GM19452 (cell line): ENCODE results near the gene WLS.
"Not testable (repeated sequence)": the region's sequence is repeated elsewhere in the genome, so short reads cannot be mapped to it uniquely, and the experiment has no call there.

ENCODE experiments used
- ATAC-seq: cut with Tn5 transposase; IDR thresholded peaks from one replicate; pipeline ENCODE4 v1.9.1; 2021; ENCODE audit not compliant: unreplicated experiment

The WLS gene

DNA sequence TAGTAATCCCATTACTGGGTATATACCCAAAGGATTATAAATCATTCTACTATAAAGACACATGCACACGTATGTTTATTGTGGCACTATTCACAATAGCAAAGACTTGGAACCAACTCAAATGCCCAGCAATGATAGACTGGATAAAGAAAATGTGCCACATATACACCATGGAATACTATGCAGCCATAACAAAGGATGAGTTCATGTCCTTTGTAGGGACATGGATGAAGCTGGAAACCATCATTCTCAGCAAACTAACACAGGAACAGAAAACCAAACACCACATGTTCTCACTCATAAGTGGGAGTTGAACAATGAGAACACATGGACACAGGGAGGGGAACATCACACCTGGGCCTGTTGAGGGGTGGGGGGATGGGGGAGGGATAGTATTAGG is 60.5 kb downstream of the WLS start:
- ATAC-seq = not testable (repeated sequence)

DNA sequence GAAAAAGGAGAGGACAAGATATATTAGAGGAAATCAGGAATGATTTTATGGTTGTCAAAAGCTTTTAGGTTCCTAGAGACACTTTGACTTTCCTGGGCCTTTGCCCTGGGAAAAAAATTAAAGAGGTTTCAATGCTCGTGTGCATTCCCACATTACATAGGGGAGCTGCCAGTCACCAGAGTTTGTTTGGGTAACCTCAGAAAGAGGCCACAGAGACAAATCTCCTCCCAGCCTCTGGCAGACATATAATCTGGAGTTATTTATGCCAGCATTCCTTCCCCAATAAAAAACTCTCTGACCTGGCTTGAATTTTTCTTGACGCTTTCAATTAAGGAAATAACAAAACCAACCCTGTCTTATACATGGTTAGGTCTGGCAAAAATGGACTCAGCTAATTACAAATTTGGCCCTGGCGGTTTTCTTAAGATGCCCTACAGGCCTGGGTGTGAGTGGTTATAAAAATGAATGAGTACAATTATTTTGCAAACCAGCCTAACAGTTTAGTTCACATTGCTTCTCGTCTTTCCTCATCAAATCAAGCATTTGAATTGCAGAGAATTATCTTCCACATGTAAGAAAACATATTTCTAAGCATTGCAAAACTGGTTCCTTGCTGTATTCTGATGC is 63.7 kb downstream of the WLS start:
- no peak for ATAC-seq

DNA sequence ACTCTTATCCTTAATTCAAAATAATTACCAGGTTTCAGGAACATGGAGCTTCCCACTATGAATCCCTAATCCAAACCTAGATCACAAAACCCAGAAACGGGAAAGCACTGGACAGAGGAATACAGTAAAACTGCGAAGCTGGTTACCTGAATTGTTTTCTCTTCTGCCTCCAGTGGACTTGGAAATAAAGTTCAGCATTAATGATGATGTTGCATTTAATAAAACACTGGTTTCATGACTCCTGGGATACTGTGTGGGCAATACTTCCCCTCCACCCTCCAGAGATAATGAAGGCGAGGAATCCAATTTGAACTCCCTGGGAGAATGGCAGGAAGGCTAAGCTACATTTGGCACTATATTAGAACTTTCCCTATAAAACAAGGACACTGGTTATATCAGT is 65.1 kb downstream of the WLS start:
- ATAC-seq = no peak

DNA sequence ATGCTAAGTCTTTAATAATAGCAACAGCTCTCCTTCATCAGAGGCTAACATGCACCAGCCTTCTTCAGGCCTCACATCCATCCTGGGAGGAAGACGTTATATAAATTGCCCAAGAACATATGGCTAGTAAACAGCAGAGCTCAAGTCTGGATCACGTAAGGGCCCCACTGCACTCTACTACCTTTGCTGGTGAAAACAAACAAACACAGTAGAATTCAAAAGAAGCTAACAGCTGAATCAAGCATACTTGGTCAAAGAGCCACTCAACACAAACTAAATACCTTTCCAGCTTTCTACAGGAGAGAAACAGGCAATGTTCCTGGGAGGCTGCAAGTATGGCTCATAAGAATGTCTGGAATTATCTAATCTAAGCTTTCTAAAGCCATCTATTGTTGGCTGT is 66.0 kb downstream of the WLS start:
- ATAC-seq = no peak

DNA sequence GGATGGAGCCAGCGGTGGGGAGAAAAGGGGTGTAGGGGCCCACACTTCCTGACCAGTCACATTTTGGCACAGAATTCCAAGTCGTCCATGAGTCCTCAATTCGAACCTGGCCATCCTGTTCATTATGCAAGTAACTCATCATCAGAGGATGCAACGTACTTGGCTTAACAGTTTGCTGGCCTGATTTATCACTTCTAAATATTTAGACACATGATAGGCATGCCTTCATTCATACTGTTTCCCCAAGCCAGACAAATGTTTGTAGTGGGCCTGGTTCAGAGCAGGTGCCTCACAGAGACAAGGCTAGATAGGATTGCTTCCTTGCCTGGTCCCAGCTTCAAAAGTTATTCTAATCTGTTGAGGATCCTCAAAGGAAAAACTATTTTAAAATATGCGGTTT is 66.7 kb downstream of the WLS start:
- no peak for ATAC-seq

DNA sequence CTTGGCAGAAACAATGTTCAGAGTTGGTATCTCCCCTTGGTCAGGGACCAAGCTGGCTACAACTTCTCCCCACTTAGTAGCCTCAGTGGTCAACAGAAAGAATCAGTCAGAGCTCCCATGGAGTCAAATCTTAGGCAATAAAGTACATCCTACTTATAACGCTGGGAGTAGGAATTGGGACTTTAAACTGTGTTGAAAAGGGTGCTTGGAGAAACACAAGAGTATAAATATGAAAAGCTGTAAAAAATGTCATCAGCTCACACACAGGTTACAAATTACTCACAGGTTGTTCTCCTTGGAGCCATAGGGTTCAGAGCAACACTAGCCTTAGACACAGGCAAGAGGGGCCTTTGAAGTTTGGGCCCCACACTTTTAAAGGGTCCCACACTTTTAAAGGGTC is 67.4 kb downstream of the WLS start:
- ATAC-seq = no peak

DNA sequence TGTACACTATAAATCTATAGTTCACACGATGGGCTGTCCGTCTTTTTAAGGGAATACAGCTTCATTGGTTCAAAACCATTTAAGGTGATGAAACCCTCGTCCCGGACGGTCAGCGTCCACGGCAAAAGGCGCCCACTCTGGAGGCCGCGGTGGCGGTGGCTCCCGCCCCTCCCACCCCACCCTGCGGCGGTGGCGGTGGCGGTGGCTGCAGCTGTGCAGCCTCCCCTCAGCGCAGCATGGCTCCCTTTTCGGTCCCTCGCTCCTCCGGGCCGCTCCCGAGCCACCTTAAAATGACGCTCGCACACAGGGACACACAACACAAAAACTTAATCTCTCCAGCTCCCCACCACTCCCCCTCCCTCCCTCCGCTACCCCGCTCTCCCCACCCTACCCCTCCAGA is 69.1 kb downstream of the WLS start:
- no peak for ATAC-seq

DNA sequence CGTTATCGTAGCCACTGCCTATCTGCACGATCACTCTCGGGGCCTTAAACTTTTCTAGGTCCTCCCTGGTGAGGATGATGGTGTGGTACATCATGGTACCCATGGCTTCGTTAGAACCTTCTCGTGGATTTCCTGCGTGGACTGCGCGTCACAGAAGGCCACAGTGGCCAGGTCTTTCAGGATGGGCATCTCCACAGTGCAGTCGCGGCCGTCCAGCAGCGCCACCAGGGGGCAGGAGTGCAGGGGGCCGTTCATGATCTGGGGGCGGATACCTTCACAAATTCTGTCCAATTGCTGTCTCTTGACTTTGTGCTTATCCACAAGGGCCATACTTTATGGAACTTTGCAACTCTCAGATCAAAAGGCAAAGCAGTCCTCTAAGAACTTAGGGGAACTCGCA is 69.6 kb downstream of the WLS start:
- no peak for ATAC-seq

DNA sequence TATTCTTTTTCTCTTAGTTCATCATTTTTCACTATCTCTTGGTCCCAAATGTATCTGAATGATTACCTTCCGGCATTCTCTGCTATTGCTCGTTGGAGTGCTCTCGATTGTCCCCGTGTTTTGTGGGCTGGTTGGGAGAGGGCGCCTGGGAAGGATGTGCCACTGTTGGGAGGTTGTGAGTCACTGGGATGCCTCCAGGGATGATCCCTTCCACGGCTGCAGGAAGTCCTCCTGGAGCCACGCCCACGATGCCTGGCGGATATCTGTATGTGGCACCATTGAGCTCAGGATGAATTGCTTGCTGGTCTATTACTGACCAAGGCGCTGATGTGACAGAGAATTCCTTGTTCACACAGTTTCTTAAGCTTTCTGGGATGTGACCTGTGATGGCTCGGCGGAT is 70.7 kb downstream of the WLS start:
- not testable (repeated sequence) for ATAC-seq

DNA sequence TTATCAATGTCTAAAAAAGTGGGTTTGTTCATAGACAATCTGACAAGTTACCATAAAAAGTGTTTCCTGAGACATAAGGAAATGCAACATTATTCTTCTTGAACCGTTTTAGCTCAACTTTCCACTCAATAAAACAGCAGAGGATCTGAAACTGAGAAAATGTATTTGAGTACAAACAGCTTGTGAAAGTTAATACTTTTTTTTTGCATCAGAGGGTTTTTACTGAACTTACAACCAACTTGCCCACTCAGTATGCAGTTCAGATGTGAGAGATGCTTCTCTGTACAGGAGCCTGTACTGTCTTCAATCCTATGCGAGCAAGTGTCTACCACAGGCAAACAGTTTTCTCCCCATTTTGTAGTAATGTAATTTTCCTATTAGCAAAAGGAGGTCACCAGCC is 71.4 kb downstream of the WLS start:
- ATAC-seq = peak; percentile 86

DNA sequence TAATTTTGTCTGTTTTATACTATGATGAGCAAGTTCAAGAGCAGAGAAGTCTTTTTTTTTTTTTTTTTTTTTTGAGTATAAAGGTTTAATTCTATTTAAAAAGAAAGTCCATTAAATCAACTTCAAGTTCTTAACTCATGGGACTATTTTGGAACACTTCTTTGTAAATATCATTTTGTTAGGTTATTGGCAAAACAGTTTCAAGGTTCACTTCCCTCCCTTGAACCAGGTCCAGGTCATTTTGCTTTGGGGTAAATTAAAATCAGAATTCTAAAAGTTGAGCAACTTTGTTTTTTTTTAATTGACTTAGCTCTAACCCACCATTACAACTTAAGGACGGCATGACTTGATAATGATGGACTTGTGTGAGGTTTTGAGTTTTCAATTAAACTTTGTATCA is 72.3 kb downstream of the WLS start:
- no peak for ATAC-seq

DNA sequence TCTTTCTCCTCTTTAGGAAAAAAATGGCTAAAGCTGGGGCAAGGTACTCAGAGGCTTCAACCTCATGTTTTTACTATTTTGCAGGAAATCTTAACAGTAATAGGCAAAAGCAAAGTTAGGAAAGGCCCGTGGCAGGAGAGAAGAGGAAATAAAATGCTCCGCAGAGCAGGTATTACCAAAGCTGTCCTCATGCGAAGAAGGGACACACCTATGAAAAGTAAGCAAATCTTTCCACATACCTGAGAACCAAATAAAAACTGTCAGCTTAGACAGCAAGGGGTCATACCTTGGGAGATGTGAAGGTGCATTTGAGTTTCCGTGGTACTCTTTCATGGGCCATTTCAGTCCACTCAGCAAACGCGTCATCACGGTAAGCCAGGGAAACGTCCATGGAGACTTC is 73.5 kb downstream of the WLS start:
- no peak for ATAC-seq

DNA sequence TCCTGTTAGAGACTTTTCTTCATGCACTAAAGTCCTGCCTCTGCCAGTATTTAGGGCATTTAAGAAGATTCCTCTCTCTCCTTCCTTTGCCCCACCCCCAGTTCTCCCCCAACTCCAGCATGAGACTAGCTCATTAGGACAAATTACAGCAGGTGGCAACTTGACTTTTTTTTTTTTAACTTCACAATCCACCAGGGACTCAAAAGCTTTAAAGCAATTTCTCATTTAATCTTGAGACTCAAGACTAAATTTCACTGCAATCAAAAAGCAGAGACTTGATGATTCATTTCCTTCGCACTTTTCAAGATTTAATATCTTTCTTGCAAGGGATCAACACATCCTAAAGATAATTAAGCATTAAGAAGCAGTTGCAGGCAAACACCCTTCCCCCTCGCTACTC is 74.9 kb downstream of the WLS start:
- ATAC-seq = no peak

DNA sequence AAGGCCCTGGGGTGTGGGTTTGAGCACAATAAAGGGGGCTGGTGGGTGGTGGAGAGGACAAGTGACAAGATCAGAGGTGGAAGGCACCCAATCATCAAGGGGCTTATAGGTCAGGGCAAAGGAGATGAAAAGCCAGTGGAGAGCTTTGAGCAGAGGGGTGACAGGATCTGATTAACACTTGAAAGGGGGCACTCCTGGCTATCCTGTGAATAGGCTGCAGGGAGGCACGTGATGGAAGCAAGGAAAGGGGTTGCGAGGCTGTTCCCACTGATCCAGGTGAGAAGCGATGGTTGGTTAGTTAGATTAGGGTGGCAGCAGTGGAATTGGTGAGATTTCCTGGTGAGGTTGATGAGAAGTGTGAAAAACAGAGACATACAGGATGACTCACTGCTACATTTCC is 80.6 kb downstream of the WLS start:
- no peak for ATAC-seq

DNA sequence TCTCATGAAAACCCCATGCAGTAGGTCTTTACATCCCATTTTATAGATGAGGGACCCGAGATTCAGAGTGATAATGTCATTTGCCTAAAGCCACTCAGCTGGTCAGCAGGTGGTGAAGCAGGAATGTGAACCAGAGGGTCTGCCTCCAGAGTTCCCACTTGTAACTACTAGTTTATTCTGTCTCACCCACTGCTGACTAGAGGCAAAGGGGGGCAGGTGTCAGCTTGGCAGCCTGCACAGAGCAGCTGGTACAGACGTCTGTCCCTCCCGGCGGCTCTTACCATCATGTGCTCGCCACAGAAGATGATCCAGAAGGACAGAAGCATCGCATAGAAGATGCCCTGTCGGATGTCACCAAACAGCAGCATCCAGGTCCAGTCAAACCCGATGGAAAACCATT is 82.4 kb downstream of the WLS start:
- no peak for ATAC-seq

DNA sequence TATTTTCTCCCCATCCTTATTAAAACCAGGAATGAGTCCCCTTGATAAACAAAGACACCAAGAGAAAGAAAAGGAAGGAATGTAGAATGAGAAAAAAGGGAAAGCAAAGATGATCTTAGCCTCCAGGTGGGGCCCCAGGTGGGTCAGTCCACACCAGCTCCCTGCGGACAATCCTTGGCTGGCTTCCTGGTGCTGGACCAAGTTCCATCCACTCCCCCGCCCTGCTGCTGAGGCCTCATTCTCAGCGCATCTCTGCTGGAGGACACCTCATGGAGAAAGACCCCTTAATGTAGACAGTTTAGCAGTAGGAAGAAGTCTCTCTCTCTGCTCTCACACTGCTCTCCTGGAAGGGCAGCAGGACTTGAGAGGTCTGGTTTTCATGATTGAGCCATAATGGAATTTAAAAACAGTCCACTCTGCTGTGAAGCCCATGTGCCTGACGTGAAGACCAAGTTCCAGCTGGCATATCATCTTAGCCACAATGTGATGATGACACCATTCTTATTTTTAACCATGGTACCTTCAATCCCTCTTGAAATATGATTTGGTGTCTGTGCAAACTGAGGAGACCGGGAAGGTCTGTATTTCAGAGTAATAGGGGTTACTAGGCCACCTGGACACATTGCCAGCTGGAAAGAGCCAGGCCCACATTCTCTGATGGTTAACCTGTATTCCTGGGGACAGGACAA is 83.1 kb downstream of the WLS start:
- ATAC-seq = no peak

DNA sequence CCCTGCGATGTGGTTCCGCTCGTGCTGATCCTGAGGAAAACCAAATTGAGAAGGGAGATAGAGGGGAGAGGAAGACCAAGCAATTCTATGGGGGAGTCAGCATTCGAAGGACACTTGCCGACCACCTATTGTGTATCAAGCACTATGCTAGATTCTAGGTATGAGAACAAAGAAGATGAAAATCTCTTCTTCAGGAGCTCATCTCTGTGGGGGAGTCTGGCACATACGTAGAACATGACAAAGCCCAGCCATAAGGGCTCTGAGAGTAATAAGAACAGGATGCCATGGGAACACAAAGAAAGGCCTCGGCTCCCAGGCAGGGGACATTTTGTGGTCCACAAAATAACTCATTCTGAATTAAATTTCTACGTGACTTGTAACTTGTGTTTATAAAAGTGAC is 83.7 kb downstream of the WLS start:
- ATAC-seq = no peak

DNA sequence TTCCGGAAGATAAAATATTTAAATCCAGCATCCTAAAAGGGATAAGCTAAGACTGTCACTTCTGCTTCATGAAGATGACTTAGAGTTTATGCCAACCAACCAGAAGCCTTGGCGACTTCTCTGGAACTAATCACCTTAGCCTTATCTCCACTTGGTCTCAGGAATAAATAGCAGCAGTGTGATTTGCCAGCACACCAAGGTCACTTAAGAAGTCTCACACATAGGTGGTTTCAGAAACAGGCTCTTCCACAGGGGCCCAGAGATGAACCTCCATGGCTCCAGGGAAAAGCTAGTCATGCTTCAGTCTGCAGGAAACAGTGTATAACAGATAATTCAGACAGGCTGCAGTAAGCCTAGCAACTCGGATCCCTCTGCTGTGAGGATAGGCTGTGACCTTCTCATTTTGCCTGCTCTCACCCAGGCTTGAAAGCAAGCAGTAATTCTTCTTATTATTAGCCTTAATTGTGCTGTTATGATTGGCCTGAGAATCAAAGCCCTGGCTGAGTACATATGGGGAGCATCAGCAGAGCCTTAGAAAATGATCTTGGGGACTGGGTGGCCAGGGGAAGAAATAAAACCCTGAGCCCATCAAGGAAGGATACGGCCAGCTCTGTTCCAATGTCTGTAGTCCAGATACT is 84.7 kb downstream of the WLS start:
- ATAC-seq = no peak

DNA sequence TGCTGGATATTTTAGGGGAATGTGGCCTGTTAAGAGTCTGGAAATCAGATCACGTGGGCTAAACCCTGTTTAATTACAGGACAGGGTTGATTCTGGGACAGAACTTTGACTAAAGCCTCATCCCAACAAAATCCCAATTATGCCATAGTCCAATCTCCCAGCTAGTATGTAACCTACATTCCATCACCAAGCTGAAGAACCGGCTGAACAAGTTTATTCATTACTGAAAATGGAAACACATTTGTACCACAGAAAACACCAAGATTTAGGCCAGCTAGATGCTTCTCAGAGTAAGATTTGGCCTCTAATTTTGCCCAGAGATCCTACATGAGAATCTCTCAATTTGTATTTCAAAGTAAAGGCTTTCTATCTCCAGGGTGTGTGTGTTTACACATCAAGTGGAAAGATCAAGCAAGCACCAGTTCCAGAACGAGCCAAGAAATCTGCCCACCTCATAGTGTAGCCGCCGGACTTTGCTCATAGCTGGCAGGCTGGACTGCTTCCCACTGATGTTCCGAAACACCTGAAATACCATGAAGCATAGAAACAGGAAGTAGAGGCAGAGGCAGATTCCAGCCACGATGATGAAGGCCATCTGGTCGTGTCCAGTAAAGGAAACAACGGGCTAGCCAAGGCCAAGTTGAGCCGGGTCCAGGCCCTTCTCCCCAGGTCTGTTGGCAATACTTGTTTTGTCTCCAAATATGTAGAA is 86.8 kb downstream of the WLS start:
- no peak for ATAC-seq

DNA sequence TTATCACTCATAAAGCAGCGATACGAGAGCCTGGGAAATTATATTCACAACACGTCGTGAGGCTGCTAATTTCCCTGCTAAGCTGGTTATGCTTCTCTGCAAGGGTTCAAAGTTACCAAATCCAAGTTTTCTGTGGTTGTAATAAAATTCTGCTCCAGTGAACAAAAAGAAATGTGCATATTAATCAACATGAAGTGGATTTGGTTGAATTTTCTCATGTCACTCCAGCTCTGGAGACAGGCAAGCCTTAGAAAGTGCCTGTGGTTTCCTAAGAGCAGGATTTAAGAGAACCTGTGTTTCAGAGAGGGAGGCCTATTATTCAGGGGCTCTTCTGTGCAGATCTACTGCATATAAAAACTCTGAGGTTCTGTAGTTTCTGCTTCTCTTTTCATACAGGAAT is 87.5 kb downstream of the WLS start:
- ATAC-seq = no peak

DNA sequence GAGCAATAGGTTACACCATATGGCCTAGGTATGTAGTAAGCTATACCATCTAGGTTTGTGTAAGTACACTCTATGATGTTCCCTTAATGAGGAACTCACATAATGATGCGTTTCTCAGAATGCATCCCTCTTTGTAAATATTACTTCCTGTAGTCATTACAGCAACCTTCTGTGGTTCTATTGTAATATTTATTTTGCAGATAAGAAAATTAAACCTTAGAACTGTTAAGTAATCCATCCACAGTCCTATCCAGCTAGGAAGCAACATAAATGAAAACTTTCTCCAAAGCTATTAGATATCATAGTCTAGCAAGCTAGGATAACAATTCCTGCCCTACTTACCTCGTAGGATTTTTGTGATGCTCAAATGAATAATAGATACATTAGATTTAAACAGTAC is 88.7 kb downstream of the WLS start:
- ATAC-seq = no peak

DNA sequence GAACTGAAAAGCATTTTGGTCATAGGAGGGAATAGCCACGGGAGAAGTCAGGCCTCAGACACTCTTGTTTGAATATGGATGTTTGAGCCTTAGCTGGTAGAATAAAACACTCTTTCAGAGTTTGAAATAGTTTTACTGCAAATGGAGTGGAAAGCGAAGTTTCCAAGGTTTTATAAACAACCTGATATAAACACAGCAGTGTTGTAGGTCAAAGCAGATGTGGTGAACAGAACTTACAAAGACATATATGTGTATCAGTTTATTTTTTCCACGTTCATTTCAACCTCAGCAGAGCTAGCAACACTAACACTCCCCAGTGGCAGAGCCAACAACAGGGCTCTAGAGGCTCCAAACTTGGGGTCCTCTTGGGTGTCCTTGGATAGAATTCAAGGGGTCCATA is 89.9 kb downstream of the WLS start:
- ATAC-seq = no peak
